Activated B cell treated with CpG ODN at 0.5 μM for 24 hours (primary cell): ENCODE results near the gene TMC6. TPM values are rescaled to one million over a fixed set of nuclear protein-coding genes. Genes with fewer than 3 reads are reported as not detected.
"Not testable (repeated sequence)": the region's sequence is repeated elsewhere in the genome, so short reads cannot be mapped to it uniquely, and the experiment has no call there.

Experiments used
- ATAC-seq: fragments of 200-7000 bp; cut with Tn5 transposase; one replicate; pipeline ENCODE4 v1.10.0; 2021; ENCODE audit warnings: low read depth, mild to moderate bottlenecking, moderate library complexity
- CTCF ChIA-PET: fragments of 350-600 bp; sonication (Branson Sonifier 250); formaldehyde crosslinking; loops from one replicate; lab custom pipeline; 2021; ENCODE audit warnings: antibody characterized with exemption; lab: Charles Lee
- POLR2A ChIA-PET: fragments of 350-600 bp; sonication (Branson Sonifier 250); formaldehyde crosslinking; loops from one replicate; lab custom pipeline; 2021; ENCODE audit warnings: antibody characterized with exemption; lab: Charles Lee
- DNase-seq: peaks from one replicate; pipeline ENCODE4 v3.0.0; 2022
- H3K27ac Mint-ChIP-seq: one replicate; pipeline ENCODE4 v1.8.0; 2020; ENCODE audit warnings: mixed read lengths
- H3K27me3 Mint-ChIP-seq: one replicate; pipeline ENCODE4 v1.8.0; 2021; ENCODE audit warnings: mixed read lengths
- H3K36me3 Mint-ChIP-seq: one replicate; pipeline ENCODE4 v1.8.0; 2021; ENCODE audit warnings: low read depth, mixed read lengths
- H3K4me1 Mint-ChIP-seq: one replicate; pipeline ENCODE4 v1.8.0; 2021; ENCODE audit warnings: mixed read lengths
- H3K4me3 Mint-ChIP-seq: one replicate; pipeline ENCODE4 v1.8.0; 2020; ENCODE audit warnings: mild to moderate bottlenecking, mixed read lengths
- H3K9me3 Mint-ChIP-seq: one replicate; pipeline ENCODE4 v1.8.0; 2020; ENCODE audit warnings: mixed read lengths
- intact Hi-C: fragments of 100-400 bp; cut with micrococcal nuclease; formaldehyde crosslinking; loops from one replicate; pipeline ENCODE4 v1.15.1; 2024
- total RNA-seq: library from RNA; stranded (reverse); gene quantifications from 2 replicates; pipeline ENCODE4 v1.2.3, GENCODE V29; 2022
- TF ChIP-seq, protein P1 (sequence below): fragments of 200-600 bp; IDR thresholded peaks from one replicate; pipeline ENCODE4 v1.8.0; 2022; ENCODE audit warnings: antibody characterized with exemption, mild to moderate bottlenecking

Gene TMC6
- total RNA-seq, 1 donor from 2014 or later, result 896 TPM

DNA sequence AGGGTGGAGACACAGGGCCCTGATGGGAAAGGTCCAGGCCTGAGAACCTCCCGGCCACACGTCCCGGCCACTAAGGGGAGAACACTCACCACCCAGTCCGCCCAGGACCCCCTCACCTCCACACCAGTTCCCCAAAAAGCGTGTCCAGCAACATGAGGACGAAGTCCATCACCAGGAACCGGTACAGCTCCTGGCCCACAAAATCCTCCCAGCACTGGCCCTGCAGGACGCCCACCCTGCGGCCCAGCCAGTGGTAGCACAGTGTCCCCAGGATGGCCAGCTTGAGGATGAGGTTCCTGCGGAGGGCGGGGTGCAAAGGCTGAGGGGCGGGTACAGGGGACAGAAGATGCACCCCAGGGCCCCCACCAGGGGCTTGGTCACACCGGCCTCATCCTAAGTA lies 8.0 kb downstream of the TMC6 start:
- intact Hi-C loops, result loop anchor here (10.0 kb wide), 1 partner anchor 676 kb away; no protein-coding TSS in a partner anchor
- Mint-ChIP-seq H3K27me3 (no peaks in the 10 kb centered on the region), H3K4me3 (no peak overlapping the region)

DNA sequence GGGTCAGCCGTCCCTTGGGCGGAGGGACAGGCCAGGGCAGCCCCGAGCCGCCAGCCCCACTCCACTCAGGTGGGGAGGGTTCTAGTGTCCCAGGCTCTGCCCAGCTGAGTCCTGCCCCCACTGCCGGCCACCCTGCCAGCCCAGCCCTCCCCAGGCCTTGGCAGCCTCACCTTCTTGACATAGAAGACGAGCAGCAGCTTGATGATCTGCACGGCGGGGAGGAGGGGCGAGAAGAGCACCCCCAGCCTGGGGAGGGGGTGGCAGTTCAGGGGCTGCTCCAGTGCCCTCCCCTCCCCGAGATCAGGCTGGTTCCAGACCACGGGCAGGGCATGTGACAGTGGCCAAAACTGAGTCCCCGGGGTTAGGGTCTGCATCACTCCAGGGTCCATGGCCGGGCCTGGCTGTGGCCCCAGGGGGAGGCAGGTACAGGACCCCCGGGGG lies 9.7 kb downstream of the TMC6 start:
- no peak overlapping the region for H3K4me3 Mint-ChIP-seq
- H3K27me3 Mint-ChIP-seq, result no peaks in the 10 kb centered on the region
- H3K36me3 Mint-ChIP-seq, result peaks cover 73% of the 10 kb centered on the region
- no peak for DNase-seq
- ChIA-PET POLR2A (interaction anchor here (1.6 to 48.2 kb wide), 3 partner anchors 23 to 132 kb away, joined by 5 to 2404 read pairs (median 1040); partner anchors contain the start of genes AFMID, C17orf99, SYNGR2 and TK1), CTCF (interaction anchor here (1.1 to 4.0 kb wide), 2 partner anchors 19 to 57 kb away, joined by 4 to 16 read pairs; no protein-coding TSS in a partner anchor)
- intact Hi-C loops, result no loop called here
- H3K4me1 Mint-ChIP-seq, result peaks cover 47% of the 10 kb centered on the region
- no peak for ATAC-seq
- H3K9me3 Mint-ChIP-seq, result no peaks in the 10 kb centered on the region
- TF ChIP-seq, protein P1, sequence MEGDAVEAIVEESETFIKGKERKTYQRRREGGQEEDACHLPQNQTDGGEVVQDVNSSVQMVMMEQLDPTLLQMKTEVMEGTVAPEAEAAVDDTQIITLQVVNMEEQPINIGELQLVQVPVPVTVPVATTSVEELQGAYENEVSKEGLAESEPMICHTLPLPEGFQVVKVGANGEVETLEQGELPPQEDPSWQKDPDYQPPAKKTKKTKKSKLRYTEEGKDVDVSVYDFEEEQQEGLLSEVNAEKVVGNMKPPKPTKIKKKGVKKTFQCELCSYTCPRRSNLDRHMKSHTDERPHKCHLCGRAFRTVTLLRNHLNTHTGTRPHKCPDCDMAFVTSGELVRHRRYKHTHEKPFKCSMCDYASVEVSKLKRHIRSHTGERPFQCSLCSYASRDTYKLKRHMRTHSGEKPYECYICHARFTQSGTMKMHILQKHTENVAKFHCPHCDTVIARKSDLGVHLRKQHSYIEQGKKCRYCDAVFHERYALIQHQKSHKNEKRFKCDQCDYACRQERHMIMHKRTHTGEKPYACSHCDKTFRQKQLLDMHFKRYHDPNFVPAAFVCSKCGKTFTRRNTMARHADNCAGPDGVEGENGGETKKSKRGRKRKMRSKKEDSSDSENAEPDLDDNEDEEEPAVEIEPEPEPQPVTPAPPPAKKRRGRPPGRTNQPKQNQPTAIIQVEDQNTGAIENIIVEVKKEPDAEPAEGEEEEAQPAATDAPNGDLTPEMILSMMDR, result no peak
- no peak overlapping the region for H3K27ac Mint-ChIP-seq

More for the DNA sequence above, 8.0 kb downstream of the TMC6 start:
- H3K9me3 Mint-ChIP-seq, result no peaks in the 10 kb centered on the region
- DNase-seq, result no peak
- POLR2A ChIA-PET, result interaction anchor here (0.5 to 48.2 kb wide), 8 partner anchors 7 to 1697 kb away, joined by 3 to 2404 read pairs (median 4); partner anchors contain the start of genes AFMID, C17orf99, SYNGR2 and TK1
- no peak overlapping the region for H3K27ac Mint-ChIP-seq
- H3K36me3 Mint-ChIP-seq, result peaks cover 66% of the 10 kb centered on the region
- TF ChIP-seq, protein P1, result no peak
- peaks cover 56% of the 10 kb centered on the region for H3K4me1 Mint-ChIP-seq
- CTCF ChIA-PET, result interaction anchor here (4.0 kb wide), 1 partner anchor 55 kb away, joined by 16 read pairs; no protein-coding TSS in a partner anchor
- ATAC-seq, result no peak

DNA sequence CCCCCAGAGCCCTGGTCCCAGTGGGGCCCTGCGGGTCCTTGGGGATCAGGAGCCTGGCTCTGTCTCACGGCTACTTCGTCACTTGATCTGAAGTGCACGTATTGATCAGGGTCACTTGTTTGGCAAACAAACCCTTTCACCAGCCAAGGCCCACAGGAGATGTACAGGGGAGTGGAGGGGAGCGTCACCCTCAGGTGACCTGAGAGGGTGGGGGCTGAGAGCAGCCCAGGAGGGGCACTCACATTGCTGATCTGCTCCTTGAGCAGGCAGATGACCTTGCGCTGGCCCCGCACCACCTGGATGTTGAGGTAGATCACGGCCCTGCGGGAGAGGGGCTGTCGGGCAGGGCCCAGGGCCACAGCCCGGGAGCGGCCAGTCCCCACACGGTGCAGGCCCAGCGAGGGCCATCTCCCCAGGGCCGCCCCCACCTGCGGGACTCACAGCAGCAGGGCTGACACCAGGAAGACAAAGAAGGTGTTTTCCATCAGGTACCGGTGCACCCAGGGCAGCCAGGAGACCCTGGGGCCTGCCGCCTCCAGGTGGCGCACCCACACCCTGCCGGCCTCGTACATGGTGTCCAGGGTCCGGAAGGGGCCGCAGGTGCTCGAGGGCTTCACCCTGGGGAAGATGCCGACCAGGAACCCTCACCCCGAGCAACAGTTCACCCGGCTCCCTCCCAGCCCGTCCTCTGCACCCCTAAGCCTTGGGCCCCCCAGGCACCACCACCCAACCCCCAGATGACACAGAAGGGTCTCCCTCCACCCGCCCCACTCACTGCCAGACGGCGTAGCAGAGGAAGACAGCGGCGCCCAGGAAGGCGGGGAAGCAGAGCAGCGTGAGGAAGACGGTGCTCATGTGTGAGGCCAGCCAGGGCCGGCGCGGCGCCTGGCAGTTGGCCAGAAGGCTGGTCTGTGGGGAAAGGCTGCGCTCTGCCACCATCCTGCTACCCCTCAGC lies 11.3 kb downstream of the TMC6 start:
- peaks cover 47% of the 10 kb centered on the region for H3K4me1 Mint-ChIP-seq
- POLR2A ChIA-PET, result interaction anchor here (0.6 to 48.2 kb wide), 5 partner anchors 10 to 56 kb away, joined by 3 to 2404 read pairs (median 102); partner anchors contain the start of genes AFMID, C17orf99, SYNGR2 and TK1
- H3K36me3 Mint-ChIP-seq, result peaks cover 73% of the 10 kb centered on the region
- no peaks in the 10 kb centered on the region for H3K27me3 Mint-ChIP-seq
- no peak for ATAC-seq
- no peak overlapping the region for H3K4me3 Mint-ChIP-seq
- CTCF ChIA-PET, result interaction anchor here (0.6 kb wide), 1 partner anchor 60 kb away, joined by 3 read pairs; no protein-coding TSS in a partner anchor
- H3K27ac Mint-ChIP-seq, result peak overlapping the region; percentile 64
- DNase-seq, result no peak
- no peaks in the 10 kb centered on the region for H3K9me3 Mint-ChIP-seq
- TF ChIP-seq, protein P1, result no peak
- intact Hi-C loops, result no loop called here

DNA sequence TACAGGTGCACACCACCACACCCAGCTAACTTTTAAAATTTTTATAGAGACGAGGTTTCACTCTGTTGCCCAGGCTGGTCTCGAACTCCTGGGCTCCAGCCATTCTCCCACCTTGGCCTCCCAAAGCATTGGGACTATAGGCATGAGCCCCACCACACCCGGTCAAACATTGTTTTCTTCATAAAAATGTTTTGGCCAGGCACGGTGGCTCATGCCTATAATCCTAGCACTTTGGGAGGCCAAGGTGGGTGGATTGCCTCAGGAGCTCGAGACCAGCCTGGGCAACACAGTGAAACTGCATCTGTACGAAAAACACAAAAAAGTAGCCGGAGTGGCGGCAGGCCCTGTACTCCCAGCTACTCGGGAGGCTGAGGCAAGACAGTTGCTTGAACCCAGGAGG lies 12.1 kb downstream of the TMC6 start:
- Mint-ChIP-seq H3K27me3 (no peaks in the 10 kb centered on the region), H3K36me3 (peaks cover 67% of the 10 kb centered on the region), H3K4me1 (peaks cover 38% of the 10 kb centered on the region), H3K4me3 (no peak overlapping the region), H3K27ac (no peak overlapping the region), H3K9me3 (no peaks in the 10 kb centered on the region)
- POLR2A ChIA-PET, result interaction anchor here (0.7 to 6.6 kb wide), 8 partner anchors 11 to 70 kb away, joined by 3 to 102 read pairs (median 4); partner anchors contain the start of genes AFMID, SYNGR2, TK1 and TMC6
- TF ChIP-seq, protein P1, result no peak
- intact Hi-C loops, result no loop called here
- DNase-seq (no peak), ATAC-seq (no peak)
- CTCF ChIA-PET, result interaction anchor here (1.1 to 1.2 kb wide), 2 partner anchors 19 to 60 kb away, joined by 4 to 10 read pairs; no protein-coding TSS in a partner anchor

DNA sequence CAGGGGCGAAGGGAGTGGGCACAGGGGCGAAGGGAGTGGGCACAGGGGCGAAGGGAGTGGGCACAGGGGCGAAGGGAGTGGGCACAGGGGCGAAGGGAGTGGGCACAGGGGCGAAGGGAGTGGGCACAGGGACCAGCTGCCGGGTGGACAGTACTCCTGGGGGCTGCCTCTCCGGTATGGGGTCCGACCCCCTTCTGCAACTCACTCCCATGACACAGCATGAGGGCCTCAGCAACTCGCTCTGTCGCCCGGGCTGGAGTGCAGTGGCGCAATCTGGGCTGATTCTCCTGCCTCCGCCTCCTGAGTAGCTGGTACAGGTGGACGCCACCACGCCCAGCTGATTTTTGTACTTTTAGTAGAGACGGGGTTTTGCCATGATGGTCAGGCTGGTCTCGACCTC lies 12.8 kb downstream of the TMC6 start:
- POLR2A ChIA-PET, result interaction anchor here (0.7 to 6.6 kb wide), 9 partner anchors 11 to 797 kb away, joined by 3 to 102 read pairs (median 4); partner anchors contain the start of genes AFMID, SYNGR2, TK1 and TMC6
- H3K4me3 Mint-ChIP-seq, intact Hi-C loops: not testable (repeated sequence)

More for the DNA sequence above, 12.8 kb downstream of the TMC6 start:
- H3K9me3 Mint-ChIP-seq, ATAC-seq, H3K27ac Mint-ChIP-seq, DNase-seq, H3K27me3 Mint-ChIP-seq: not testable (repeated sequence)
- Mint-ChIP-seq H3K36me3 (peaks cover 68% of the 10 kb centered on the region), H3K4me1 (peaks cover 32% of the 10 kb centered on the region)
- CTCF ChIA-PET, result interaction anchor here (1.1 to 1.2 kb wide), 2 partner anchors 19 to 60 kb away, joined by 4 to 10 read pairs; no protein-coding TSS in a partner anchor
